Type B pancreatic cell (in vitro differentiated cells): ENCODE results near the gene FRK. TPM values are rescaled to one million over a fixed set of nuclear protein-coding genes. Genes with fewer than 3 reads are reported as not detected.
"Not testable (repeated sequence)": the region's sequence is repeated elsewhere in the genome, so short reads cannot be mapped to it uniquely, and the experiment has no call there.

Experiments used
- DNase-seq: peaks from one replicate; pipeline ENCODE4 v3.0.0; 2021; ENCODE audit warnings: mixed read lengths; ENCODE audit not compliant: unreplicated experiment; ENCODE audit errors: extremely low spot score
- H3K27ac Mint-ChIP-seq: 2 replicates; pipeline ENCODE4 v1.8.0; 2021; ENCODE audit warnings: mild to moderate bottlenecking, mixed read lengths
- H3K27me3 Mint-ChIP-seq: 2 replicates; pipeline ENCODE4 v1.8.0; 2021; ENCODE audit warnings: mixed read lengths
- H3K36me3 Mint-ChIP-seq: 2 replicates; pipeline ENCODE4 v1.8.0; 2021; ENCODE audit warnings: mixed read lengths
- H3K4me1 Mint-ChIP-seq: one replicate; pipeline ENCODE4 v1.8.0; 2021; ENCODE audit warnings: mixed read lengths; ENCODE audit not compliant: unreplicated experiment
- H3K4me3 Mint-ChIP-seq: 2 replicates; pipeline ENCODE4 v1.8.0; 2021; ENCODE audit warnings: mild to moderate bottlenecking, mixed read lengths
- H3K9me3 Mint-ChIP-seq: 2 replicates; pipeline ENCODE4 v1.8.0; 2021; ENCODE audit warnings: mixed read lengths
- CTCF ChIP-seq: fragments of 200-600 bp; sonication (generic); conservative IDR thresholded peaks from 2 replicates; pipeline ENCODE4 v1.5.0; 2021; ENCODE audit warnings: antibody characterized with exemption, mild to moderate bottlenecking
- total RNA-seq: library from RNA; stranded (reverse); gene quantifications from 2 replicates; pipeline ENCODE4 v1.2.1, GENCODE V29; 2021; ENCODE audit warnings: low replicate concordance

The FRK gene
- total RNA-seq, 1 donor from 2014 or later, result 6.2 TPM

GRCh38 chr6:116096979-116097816 is 36.5 kb upstream of the FRK start:
- H3K9me3 Mint-ChIP-seq, result peaks cover 6% of the 10 kb centered on the region
- peaks cover 18% of the 10 kb centered on the region for H3K4me1 Mint-ChIP-seq
- no peak for DNase-seq
- H3K36me3 Mint-ChIP-seq, result no peaks in the 10 kb centered on the region
- no peak overlapping the region for H3K27ac Mint-ChIP-seq
- H3K27me3 Mint-ChIP-seq, result no peaks in the 10 kb centered on the region
- TF ChIP-seq CTCF, result peak; percentile 73
- H3K4me3 Mint-ChIP-seq, result no peak overlapping the region

GRCh38 chr6:116096048-116096759 is 35.5 kb upstream of the FRK start:
- not testable (repeated sequence) for H3K9me3 Mint-ChIP-seq, H3K36me3 Mint-ChIP-seq, H3K4me3 Mint-ChIP-seq, H3K27ac Mint-ChIP-seq, H3K27me3 Mint-ChIP-seq, DNase-seq, H3K4me1 Mint-ChIP-seq

GRCh38 chr6:116094041-116094440 is 33.4 kb upstream of the FRK start:
- no peak overlapping the region for H3K4me3 Mint-ChIP-seq
- H3K9me3 Mint-ChIP-seq, result peaks cover 12% of the 10 kb centered on the region
- no peak for DNase-seq
- no peak overlapping the region for H3K27ac Mint-ChIP-seq
- H3K36me3 Mint-ChIP-seq, result no peaks in the 10 kb centered on the region
- H3K27me3 Mint-ChIP-seq, result no peaks in the 10 kb centered on the region
- no peaks in the 10 kb centered on the region for H3K4me1 Mint-ChIP-seq
- TF ChIP-seq CTCF, result no peak

- H3K4me3 Mint-ChIP-seq, result no peak overlapping the region
- peaks cover 13% of the 10 kb centered on the region for H3K9me3 Mint-ChIP-seq
- H3K27me3 Mint-ChIP-seq, result no peaks in the 10 kb centered on the region
- no peak for DNase-seq
- H3K27ac Mint-ChIP-seq, result no peak overlapping the region
- H3K4me1 Mint-ChIP-seq, result no peaks in the 10 kb centered on the region
- TF ChIP-seq CTCF, result no peak
- H3K36me3 Mint-ChIP-seq, result no peaks in the 10 kb centered on the region
Measured at GRCh38 chr6:116090251-116090650, 29.6 kb upstream of the FRK start.

GRCh38 chr6:116088946-116089345 is 28.3 kb upstream of the FRK start:
- no peak for DNase-seq
- peaks cover 13% of the 10 kb centered on the region for H3K9me3 Mint-ChIP-seq
- no peaks in the 10 kb centered on the region for H3K27me3 Mint-ChIP-seq
- no peaks in the 10 kb centered on the region for H3K4me1 Mint-ChIP-seq
- TF ChIP-seq CTCF, result no peak
- H3K27ac Mint-ChIP-seq, result no peak overlapping the region
- no peaks in the 10 kb centered on the region for H3K36me3 Mint-ChIP-seq
- no peak overlapping the region for H3K4me3 Mint-ChIP-seq

GRCh38 chr6:116087437-116088027 is 26.8 kb upstream of the FRK start:
- no peak overlapping the region for H3K4me3 Mint-ChIP-seq
- TF ChIP-seq CTCF, result no peak
- H3K27ac Mint-ChIP-seq, result no peak overlapping the region
- H3K27me3 Mint-ChIP-seq, result no peaks in the 10 kb centered on the region
- peaks cover 7% of the 10 kb centered on the region for H3K9me3 Mint-ChIP-seq
- DNase-seq, result no peak
- no peaks in the 10 kb centered on the region for H3K36me3 Mint-ChIP-seq
- H3K4me1 Mint-ChIP-seq, result no peaks in the 10 kb centered on the region
